T47D (cell line): ENCODE measurements around the gene FAM76A.
A peak's percentile ranks its signal among the peaks of the same experiment; 100 is the strongest.

Source experiments
- DNase-seq, 2 experiments: peaks; one replicate each; pipeline versions ENCODE4 v3.0.0 to v3.0.0-alpha.2; 2011 to 2012; ENCODE audit warnings: low read depth in 1 of 2, low spot score in 1 of 2
- JUND ChIP-seq: IDR thresholded peaks from 2 replicates; pipeline ENCODE4 v1.6.1; 2012; ENCODE audit warnings: low read depth
- in situ Hi-C: cut with HindIII; loops from 2 replicates; pipeline ENCODE4 v1.10.0; 2016; ENCODE audit warnings: low sequenced_read_pairs, low pct_unique_long_range_greater_than_20kb

FAM76A gene

DNA sequence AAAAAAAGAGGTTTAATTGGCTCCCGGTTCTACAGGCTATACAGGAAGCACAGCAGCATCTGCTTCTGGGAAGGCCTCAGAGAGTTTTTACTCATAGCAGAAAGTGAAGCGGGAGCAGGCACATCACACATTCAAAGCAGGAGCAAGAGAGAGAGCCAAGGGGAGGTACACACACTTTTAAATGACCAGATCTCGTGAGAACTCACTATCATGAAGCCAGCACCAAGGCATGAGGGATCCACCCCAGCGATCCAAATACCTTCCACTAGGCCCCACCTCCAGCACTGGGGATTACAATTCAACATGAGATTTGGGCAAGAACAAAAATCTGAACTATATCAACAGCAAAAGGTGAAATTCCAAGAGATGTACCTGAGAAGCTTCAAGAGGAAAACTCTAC lies 20.8 kb upstream of the FAM76A start:
- in situ Hi-C loops, result no loop called here
- DNase-seq, result no peak
- no peak for TF ChIP-seq JUND

- TF ChIP-seq JUND, result no peak
- in situ Hi-C loops, result no loop called here
- DNase-seq, result no peak
Measured at GRCh38 chr1:27705545-27705944, 20.2 kb upstream of the FAM76A start.

GRCh38 chr1:27710574-27710973 lies 15.2 kb upstream of the FAM76A start:
- no peak for TF ChIP-seq JUND
- in situ Hi-C loops, result no loop called here
- DNase-seq, result no peak

DNA sequence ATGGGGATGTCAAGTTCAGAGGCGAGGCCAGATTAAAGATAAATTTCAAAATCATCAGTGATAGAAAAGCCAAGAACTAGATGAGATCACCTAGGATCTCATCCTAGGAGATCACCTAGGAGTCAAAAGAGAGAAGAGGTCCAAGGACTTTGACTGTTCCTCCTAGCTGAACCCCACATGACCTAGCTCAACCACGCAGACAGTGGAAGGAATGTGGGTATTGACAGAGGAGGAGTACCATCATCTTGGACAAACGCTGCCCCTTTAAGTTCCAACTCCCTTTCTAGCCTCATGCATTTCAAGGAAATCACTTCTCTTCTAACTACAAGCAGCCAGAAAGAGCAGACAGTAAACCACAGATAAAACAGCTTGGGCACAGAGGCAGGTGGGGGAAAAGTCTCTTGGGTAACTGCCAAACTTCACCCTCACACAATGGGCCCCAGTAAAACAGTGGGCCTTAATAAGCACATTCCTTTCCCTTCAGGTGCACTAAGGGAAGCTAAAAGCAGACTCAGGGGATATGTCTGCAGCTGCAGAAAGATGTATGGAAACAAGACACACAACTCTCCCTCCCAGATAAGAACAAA lies 12.5 kb upstream of the FAM76A start:
- DNase-seq, result no peak
- in situ Hi-C loops, result no loop called here
- TF ChIP-seq JUND, result no peak

DNA sequence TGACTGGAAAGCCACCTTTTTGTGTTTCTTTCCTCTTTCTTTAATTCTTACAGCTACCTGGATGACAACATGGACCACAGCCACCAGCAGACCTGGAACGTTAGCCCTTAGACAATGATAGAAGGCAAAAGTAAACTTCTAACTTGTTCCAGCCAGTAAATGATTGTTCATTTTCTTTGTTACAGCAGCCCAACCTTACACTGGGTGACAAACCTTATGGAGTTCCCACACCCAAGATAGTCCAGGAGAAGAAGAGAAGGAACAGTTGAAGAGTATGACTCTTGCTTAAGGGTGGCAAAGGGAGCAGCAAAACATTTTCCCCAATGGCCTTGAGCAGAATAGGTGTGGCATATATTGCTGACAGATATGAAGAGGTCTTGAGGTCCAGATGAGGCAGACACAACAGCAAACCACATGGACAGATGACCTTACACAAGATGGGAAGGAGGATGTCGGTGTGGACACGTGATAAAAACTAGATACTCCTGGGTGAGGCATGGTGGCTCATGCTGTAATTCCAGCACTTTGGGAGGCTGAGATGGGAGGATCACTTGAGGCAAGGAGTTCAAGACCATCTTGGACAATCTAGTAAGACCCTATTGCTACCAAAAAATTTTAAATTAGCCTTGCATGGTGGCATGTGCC lies 11.8 kb upstream of the FAM76A start:
- no peak for TF ChIP-seq JUND
- in situ Hi-C loops, result no loop called here
- no peak for DNase-seq

GRCh38 chr1:27716262-27716895 lies 9.4 kb upstream of the FAM76A start:
- no peak for DNase-seq
- in situ Hi-C loops, result no loop called here
- no peak for TF ChIP-seq JUND

GRCh38 chr1:27719286-27720251 lies 6.2 kb upstream of the FAM76A start:
- in situ Hi-C loops, result no loop called here
- peak in 1 of 2 experiments; percentile 41 for DNase-seq
- no peak for TF ChIP-seq JUND

- no peak for TF ChIP-seq JUND
- DNase-seq, result no peak
- in situ Hi-C loops, result no loop called here
Measured at GRCh38 chr1:27724961-27725373, 794 bp upstream of the FAM76A start.

DNA sequence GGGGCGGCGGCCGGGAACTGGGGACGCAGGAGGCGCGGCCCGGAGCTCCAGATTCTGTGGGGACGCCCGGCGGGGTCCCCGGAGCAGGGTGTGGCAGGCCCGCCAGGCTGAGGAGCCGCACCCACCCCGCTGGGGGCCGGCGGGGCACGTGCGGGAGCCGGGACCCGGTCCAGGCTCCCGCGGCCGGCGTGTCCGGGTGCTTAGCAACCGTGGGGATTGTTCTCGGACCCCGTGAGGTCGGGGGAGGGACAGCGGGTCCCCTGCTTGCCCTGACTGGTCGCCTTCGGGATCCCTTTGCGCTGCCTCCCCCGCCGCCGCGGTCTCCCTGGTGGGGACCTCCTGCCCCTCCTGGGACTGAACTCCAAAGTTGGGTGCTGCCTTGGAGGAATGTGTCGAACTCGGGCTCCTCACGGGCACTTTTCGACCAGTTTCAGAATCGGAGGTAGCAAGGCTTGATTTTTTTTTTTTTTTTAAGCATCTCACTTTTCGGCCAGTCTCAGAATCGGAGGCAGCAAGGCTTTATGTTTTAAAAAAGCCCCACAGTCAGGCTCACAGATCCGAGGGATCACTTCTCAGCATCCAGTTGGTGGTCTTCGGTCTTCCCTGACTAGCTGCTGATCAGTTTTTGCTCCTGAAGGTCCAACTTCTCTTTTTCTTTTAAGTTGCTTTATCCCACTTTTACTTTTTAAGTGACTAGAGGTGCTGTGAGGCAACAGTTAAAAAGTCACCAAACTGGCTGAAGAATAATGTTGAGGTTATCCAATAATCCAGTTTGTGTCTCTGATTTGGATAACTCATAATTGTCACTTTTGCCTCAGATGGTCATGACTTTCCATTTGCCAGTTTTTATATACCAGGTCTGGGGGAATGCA lies 648 bp downstream of the FAM76A start:
- in situ Hi-C loops, result no loop called here
- TF ChIP-seq JUND, result no peak
- peak; percentile 11 to 33 for DNase-seq

DNA sequence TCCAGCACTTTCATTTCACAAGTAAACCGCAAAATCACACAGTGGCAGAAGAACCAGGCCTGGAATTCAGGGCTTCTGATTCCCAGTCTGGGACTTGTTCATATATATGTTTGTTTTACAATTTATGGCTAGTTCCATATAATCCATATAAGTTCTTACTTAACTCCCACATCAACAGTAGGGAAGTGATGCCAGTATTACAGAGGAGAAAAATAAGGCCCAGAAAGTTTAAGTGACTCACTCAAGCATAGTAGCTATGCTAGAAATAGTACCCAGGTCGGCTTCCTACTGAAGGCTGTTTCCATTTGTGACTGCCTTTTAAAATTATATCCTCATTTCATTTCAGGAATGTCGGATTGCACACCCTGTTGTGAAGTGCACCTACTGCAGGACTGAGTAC lies 1.4 kb downstream of the FAM76A start:
- no peak for TF ChIP-seq JUND
- DNase-seq, result no peak
- in situ Hi-C loops, result no loop called here

- no peak for DNase-seq
- no peak for TF ChIP-seq JUND
- in situ Hi-C loops, result no loop called here
Measured at GRCh38 chr1:27736252-27736651, 10.5 kb downstream of the FAM76A start.

GRCh38 chr1:27741121-27741520 lies 15.4 kb downstream of the FAM76A start:
- DNase-seq, result no peak
- in situ Hi-C loops, result no loop called here
- TF ChIP-seq JUND, result no peak
